ENCODE results near the gene HMGB1.
A peak's percentile ranks its signal among the peaks of the same experiment; 100 is the strongest.

- TF ChIP-seq CTCF (IDR thresholded peaks at IDR 0.05) (peak in 4 of 6 experiments; percentile 10 to 24 (median 18)), POLR2A (IDR thresholded peaks at IDR 0.05) (no peak)
Observed at GRCh38 chr13:30453727-30454126, 12.0 kb downstream of the HMGB1 start.

Measured in Peyer's patch (tissue), 4 donors.